SK-N-SH treated with all-trans-retinoic acid at 6 μM for 48 hours (cell line): ENCODE measurements around the gene PCLAF.
A peak's percentile ranks its signal among the peaks of the same experiment; 100 is the strongest.

Experiments
- ATAC-seq: fragments of 200-7000 bp; cut with Tn5 transposase; 3 replicates; pipeline ENCODE4 v1.9.1; 2020; ENCODE audit warnings: mild to moderate bottlenecking, moderate library complexity
- ARNTL ChIP-seq: fragments of 450-650 bp; formaldehyde crosslinking; IDR thresholded peaks from 2 replicates; pipeline ENCODE4 v1.5.0; 2020; ENCODE audit warnings: low read depth, mild to moderate bottlenecking, moderate library complexity, borderline replicate concordance
- BACH2 ChIP-seq: fragments of 250-450 bp; sonication (Bioruptor Pico); IDR thresholded peaks from 2 replicates; pipeline ENCODE4 v1.9.0; 2021; ENCODE audit warnings: mild to moderate bottlenecking, borderline replicate concordance
- CSDC2 ChIP-seq: fragments of 250-450 bp; sonication (Bioruptor Pico); IDR thresholded peaks from 2 replicates; pipeline ENCODE4 v1.5.0; 2020; ENCODE audit warnings: mild to moderate bottlenecking, moderate library complexity
- ESRRG ChIP-seq: fragments of 250-450 bp; sonication (Bioruptor Pico); IDR thresholded peaks from 2 replicates; pipeline ENCODE4 v1.6.1; 2021; ENCODE audit warnings: mild to moderate bottlenecking
- GLIS3 ChIP-seq: fragments of 250-450 bp; sonication (Bioruptor Pico); IDR thresholded peaks from 2 replicates; pipeline ENCODE4 v1.5.0; 2020; ENCODE audit warnings: mild to moderate bottlenecking, moderate library complexity
- ISL1 ChIP-seq: fragments of 250-450 bp; sonication (Bioruptor Pico); IDR thresholded peaks from 2 replicates; pipeline ENCODE4 v2.1.2; 2022; ENCODE audit warnings: mild to moderate bottlenecking, moderate library complexity
- OSR1 ChIP-seq: fragments of 250-450 bp; sonication (Bioruptor Pico); IDR thresholded peaks from 2 replicates; pipeline ENCODE4 v1.8.0; 2022; ENCODE audit warnings: moderate library complexity, mild to moderate bottlenecking, inconsistent platforms
- PATZ1 ChIP-seq: fragments of 250-450 bp; sonication (Bioruptor Pico); IDR thresholded peaks from 2 replicates; pipeline ENCODE4 v1.8.0; 2020; ENCODE audit warnings: mild to moderate bottlenecking, moderate library complexity, borderline replicate concordance
- PPARA ChIP-seq: fragments of 250-450 bp; sonication (Bioruptor Pico); IDR thresholded peaks from 2 replicates; pipeline ENCODE4 v1.5.0; 2020; ENCODE audit warnings: mild to moderate bottlenecking, borderline replicate concordance
- RARB ChIP-seq: fragments of 250-450 bp; sonication (Bioruptor Pico); IDR thresholded peaks from 2 replicates; pipeline ENCODE4 v1.8.0; 2021; ENCODE audit warnings: mild to moderate bottlenecking, moderate library complexity
- SNAI2 ChIP-seq: fragments of 250-450 bp; sonication (Bioruptor Pico); IDR thresholded peaks from 2 replicates; pipeline ENCODE4 v1.5.0; 2020; ENCODE audit warnings: mild to moderate bottlenecking, moderate library complexity
- TCF4 ChIP-seq: fragments of 250-450 bp; sonication (Bioruptor Pico); IDR thresholded peaks from 2 replicates; pipeline ENCODE4 v1.8.0; 2021; ENCODE audit warnings: mild to moderate bottlenecking, moderate library complexity, borderline replicate concordance
- TOX ChIP-seq: fragments of 250-450 bp; sonication (Bioruptor Pico); IDR thresholded peaks from 2 replicates; pipeline ENCODE4 v1.8.0; 2021; ENCODE audit warnings: mild to moderate bottlenecking, moderate library complexity, borderline replicate concordance
- ZC3H10 ChIP-seq: fragments of 250-450 bp; sonication (Bioruptor Pico); IDR thresholded peaks from 2 replicates; pipeline ENCODE4 v1.5.1; 2021; ENCODE audit warnings: mild to moderate bottlenecking, moderate library complexity
- ZFP3 ChIP-seq: fragments of 250-450 bp; sonication (Bioruptor Pico); IDR thresholded peaks from 2 replicates; pipeline ENCODE4 v1.5.0; 2020; ENCODE audit warnings: mild to moderate bottlenecking, moderate library complexity
- ZFP30 ChIP-seq: fragments of 450-650 bp; formaldehyde crosslinking; IDR thresholded peaks from 2 replicates; pipeline ENCODE4 v1.5.0; 2022; ENCODE audit warnings: mild to moderate bottlenecking, moderate library complexity
- ZNF565 ChIP-seq: fragments of 450-650 bp; formaldehyde crosslinking; conservative IDR thresholded peaks from 2 replicates; pipeline ENCODE4 v1.5.0; 2020; ENCODE audit warnings: low read depth, mild to moderate bottlenecking, moderate library complexity
- ZNF70 ChIP-seq: fragments of 450-650 bp; formaldehyde crosslinking; IDR thresholded peaks from 2 replicates; pipeline ENCODE4 v1.5.0; 2020; ENCODE audit warnings: mild to moderate bottlenecking, moderate library complexity
- TF ChIP-seq, protein P1 (sequence below): fragments of 250-450 bp; sonication (Bioruptor Pico); IDR thresholded peaks from 2 replicates; pipeline ENCODE4 v1.5.0; 2020; ENCODE audit warnings: mild to moderate bottlenecking, moderate library complexity
- TF ChIP-seq, protein P2 (sequence below): fragments of 250-450 bp; sonication (Bioruptor Pico); IDR thresholded peaks from 2 replicates; pipeline ENCODE4 v1.5.1; 2021; ENCODE audit warnings: mild to moderate bottlenecking, moderate library complexity

PCLAF gene

DNA sequence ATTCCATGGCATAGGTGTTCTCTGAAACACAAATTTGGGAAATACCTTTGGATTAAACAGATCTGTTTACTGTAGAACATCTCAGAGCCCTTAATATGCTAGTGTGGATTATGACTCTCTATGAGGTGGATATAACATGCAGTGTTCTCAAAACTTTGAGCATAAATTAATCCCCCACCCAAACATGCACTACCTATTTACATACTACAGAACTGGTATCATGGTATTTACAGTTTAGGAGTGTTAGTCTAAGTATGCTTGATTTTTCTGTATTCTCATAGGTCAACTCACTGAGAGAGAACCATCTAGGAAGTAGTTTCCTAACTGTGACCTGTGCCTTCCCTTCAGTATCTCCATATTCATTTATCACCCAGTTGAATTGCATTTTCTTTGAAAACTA is 48.2 kb upstream of the PCLAF start:
- TF ChIP-seq BACH2 (no peak), GLIS3 (CRISPR knock-in tag) (no peak), ARNTL (CRISPR knock-in tag) (no peak), ZFP30 (CRISPR knock-in tag) (no peak)
- TF ChIP-seq, protein P1, sequence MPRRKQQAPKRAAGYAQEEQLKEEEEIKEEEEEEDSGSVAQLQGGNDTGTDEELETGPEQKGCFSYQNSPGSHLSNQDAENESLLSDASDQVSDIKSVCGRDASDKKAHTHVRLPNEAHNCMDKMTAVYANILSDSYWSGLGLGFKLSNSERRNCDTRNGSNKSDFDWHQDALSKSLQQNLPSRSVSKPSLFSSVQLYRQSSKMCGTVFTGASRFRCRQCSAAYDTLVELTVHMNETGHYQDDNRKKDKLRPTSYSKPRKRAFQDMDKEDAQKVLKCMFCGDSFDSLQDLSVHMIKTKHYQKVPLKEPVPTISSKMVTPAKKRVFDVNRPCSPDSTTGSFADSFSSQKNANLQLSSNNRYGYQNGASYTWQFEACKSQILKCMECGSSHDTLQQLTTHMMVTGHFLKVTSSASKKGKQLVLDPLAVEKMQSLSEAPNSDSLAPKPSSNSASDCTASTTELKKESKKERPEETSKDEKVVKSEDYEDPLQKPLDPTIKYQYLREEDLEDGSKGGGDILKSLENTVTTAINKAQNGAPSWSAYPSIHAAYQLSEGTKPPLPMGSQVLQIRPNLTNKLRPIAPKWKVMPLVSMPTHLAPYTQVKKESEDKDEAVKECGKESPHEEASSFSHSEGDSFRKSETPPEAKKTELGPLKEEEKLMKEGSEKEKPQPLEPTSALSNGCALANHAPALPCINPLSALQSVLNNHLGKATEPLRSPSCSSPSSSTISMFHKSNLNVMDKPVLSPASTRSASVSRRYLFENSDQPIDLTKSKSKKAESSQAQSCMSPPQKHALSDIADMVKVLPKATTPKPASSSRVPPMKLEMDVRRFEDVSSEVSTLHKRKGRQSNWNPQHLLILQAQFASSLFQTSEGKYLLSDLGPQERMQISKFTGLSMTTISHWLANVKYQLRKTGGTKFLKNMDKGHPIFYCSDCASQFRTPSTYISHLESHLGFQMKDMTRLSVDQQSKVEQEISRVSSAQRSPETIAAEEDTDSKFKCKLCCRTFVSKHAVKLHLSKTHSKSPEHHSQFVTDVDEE (CRISPR knock-in tag), result no peak
- no peak for ATAC-seq

DNA sequence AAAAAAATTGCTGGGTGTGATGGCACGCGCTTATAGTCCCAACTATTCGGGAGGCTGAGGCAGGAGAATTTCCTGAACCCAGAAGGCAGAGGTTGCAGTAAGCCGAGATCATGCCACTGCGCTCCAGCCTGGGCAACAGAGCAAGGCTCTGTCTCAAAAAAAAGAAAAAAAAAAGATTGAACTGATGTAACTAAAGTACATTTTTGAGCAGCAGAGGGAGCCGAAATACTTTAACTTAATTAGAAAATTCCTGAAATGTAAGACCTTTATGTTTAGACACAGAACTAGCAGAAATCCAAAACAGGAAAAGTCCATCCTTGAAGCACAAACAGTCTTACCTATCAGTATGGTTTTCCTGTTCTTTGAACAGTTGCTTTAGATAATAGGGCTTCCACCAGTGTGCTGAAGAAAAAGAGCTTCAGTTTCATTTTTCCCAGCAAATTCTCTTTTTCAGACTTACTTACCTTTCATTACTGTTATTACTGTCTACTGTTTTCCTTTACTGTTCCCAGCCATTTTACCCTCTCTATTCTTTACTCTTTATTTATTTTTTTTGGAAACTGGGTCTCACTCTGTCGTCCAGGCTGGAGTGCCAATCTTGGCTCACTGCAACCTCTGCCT is 45.7 kb upstream of the PCLAF start:
- TF ChIP-seq ZNF565 (CRISPR knock-in tag) (no peak), ZFP3 (no peak), ZFP30 (CRISPR knock-in tag) (no peak), ARNTL (CRISPR knock-in tag) (no peak), TCF4 (CRISPR knock-in tag) (no peak), ZNF70 (CRISPR knock-in tag) (no peak), ZC3H10 (CRISPR knock-in tag) (no peak), BACH2 (no peak), RARB (CRISPR knock-in tag) (no peak)
- TF ChIP-seq, protein P1 (CRISPR knock-in tag), result no peak
- peak; percentile 60; the same call in 2 of the 3 replicates for ATAC-seq

GRCh38 chr15:64425221-64425620 is 44.0 kb upstream of the PCLAF start:
- no peak for ATAC-seq
- TF ChIP-seq ESRRG (no peak), ZNF70 (CRISPR knock-in tag) (no peak), ZC3H10 (CRISPR knock-in tag) (no peak), ZFP3 (no peak), OSR1 (CRISPR knock-in tag) (no peak), SNAI2 (no peak), ISL1 (no peak), TOX (CRISPR knock-in tag) (no peak)
- TF ChIP-seq, protein P2, sequence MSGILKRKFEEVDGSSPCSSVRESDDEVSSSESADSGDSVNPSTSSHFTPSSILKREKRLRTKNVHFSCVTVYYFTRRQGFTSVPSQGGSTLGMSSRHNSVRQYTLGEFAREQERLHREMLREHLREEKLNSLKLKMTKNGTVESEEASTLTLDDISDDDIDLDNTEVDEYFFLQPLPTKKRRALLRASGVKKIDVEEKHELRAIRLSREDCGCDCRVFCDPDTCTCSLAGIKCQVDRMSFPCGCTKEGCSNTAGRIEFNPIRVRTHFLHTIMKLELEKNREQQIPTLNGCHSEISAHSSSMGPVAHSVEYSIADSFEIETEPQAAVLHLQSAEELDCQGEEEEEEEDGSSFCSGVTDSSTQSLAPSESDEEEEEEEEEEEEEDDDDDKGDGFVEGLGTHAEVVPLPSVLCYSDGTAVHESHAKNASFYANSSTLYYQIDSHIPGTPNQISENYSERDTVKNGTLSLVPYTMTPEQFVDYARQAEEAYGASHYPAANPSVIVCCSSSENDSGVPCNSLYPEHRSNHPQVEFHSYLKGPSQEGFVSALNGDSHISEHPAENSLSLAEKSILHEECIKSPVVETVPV (CRISPR knock-in tag), result no peak
- TF ChIP-seq, protein P1 (CRISPR knock-in tag), result no peak

GRCh38 chr15:64423970-64424369 is 42.7 kb upstream of the PCLAF start:
- no peak for ATAC-seq
- no peak for TF ChIP-seq SNAI2
- no peak for TF ChIP-seq OSR1 (CRISPR knock-in tag)
- no peak for TF ChIP-seq PATZ1 (CRISPR knock-in tag)
- no peak for TF ChIP-seq TCF4 (CRISPR knock-in tag)
- TF ChIP-seq ZFP3, result no peak
- no peak for TF ChIP-seq ESRRG
- TF ChIP-seq PPARA (CRISPR knock-in tag), result no peak
- TF ChIP-seq, protein P1 (CRISPR knock-in tag), result no peak
- no peak for TF ChIP-seq CSDC2 (CRISPR knock-in tag)
